ENCODE results near the gene TRAPPC10. TPM values are rescaled to one million over a fixed set of nuclear protein-coding genes. Genes with fewer than 3 reads are reported as not detected.

TRAPPC10 gene
- total and polyA plus RNA-seq, 10 of the 15 experiments (the other 5 are each of a cell fraction or from before 2014, with no cell fraction given), result 1.1 to 39.6 (median 28.2) TPM

DNA sequence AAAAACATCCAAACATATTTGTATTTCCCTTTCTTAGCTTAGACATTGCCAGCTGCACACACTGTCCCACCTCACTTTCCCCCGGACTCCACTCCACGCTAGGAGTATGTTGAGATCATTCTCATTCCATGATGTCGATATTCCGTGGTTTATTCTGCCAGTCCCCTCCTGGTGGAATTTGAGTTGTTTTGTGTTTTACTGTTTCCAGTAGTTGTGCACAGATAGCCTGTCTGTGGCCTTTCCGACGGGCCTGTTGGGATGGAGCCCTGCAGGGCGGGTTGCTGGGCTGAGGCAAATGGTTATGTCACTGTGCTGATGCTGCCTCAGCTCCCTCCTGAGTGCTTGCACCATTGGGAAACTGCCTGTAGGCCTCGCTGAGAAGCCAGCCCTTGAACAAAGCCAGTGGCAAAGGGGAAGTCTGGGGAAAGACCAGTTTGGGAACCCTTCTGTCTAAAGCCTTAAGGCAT lies 12.8 kb downstream of the TRAPPC10 start (continued):
- TF ChIP-seq, protein P1, sequence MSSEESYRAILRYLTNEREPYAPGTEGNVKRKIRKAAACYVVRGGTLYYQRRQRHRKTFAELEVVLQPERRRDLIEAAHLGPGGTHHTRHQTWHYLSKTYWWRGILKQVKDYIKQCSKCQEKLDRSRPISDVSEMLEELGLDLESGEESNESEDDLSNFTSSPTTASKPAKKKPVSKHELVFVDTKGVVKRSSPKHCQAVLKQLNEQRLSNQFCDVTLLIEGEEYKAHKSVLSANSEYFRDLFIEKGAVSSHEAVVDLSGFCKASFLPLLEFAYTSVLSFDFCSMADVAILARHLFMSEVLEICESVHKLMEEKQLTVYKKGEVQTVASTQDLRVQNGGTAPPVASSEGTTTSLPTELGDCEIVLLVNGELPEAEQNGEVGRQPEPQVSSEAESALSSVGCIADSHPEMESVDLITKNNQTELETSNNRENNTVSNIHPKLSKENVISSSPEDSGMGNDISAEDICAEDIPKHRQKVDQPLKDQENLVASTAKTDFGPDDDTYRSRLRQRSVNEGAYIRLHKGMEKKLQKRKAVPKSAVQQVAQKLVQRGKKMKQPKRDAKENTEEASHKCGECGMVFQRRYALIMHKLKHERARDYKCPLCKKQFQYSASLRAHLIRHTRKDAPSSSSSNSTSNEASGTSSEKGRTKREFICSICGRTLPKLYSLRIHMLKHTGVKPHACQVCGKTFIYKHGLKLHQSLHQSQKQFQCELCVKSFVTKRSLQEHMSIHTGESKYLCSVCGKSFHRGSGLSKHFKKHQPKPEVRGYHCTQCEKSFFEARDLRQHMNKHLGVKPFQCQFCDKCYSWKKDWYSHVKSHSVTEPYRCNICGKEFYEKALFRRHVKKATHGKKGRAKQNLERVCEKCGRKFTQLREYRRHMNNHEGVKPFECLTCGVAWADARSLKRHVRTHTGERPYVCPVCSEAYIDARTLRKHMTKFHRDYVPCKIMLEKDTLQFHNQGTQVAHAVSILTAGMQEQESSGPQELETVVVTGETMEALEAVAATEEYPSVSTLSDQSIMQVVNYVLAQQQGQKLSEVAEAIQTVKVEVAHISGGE (CRISPR knock-in tag; IDR thresholded peaks at IDR 0.05), result no peak
- TF ChIP-seq CBX5 (IDR thresholded peaks at IDR 0.05; ENCODE audit: low read depth) (no peak), KAT2A (conservative IDR thresholded peaks at IDR 0.05; ENCODE audit: control insufficient read depth, low read depth, low read length) (no peak), NRF1 (conservative IDR thresholded peaks at IDR 0.05; ENCODE audit: low read depth, low read length) (no peak), CREM (IDR thresholded peaks at IDR 0.05; ENCODE audit: low read depth) (no peak)
- TF ChIP-seq, protein P2, sequence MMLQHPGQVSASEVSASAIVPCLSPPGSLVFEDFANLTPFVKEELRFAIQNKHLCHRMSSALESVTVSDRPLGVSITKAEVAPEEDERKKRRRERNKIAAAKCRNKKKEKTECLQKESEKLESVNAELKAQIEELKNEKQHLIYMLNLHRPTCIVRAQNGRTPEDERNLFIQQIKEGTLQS (IDR thresholded peaks at IDR 0.05; ENCODE audit: borderline replicate concordance, extremely low read depth, low read depth, low read length), result no peak
- TF ChIP-seq, protein P3, sequence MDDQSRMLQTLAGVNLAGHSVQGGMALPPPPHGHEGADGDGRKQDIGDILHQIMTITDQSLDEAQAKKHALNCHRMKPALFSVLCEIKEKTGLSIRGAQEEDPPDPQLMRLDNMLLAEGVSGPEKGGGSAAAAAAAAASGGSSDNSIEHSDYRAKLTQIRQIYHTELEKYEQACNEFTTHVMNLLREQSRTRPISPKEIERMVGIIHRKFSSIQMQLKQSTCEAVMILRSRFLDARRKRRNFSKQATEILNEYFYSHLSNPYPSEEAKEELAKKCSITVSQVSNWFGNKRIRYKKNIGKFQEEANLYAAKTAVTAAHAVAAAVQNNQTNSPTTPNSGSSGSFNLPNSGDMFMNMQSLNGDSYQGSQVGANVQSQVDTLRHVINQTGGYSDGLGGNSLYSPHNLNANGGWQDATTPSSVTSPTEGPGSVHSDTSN (IDR thresholded peaks at IDR 0.05; ENCODE audit: insufficient replicate concordance, low read depth, low read length), result no peak

Data from GM12878 (cell line).